Germinal center (tissue), 1 donor: ENCODE data around the gene BCL6.

Experiments
- DNase-seq: peaks from one replicate; pipeline ENCODE4 v3.0.0; 2012; ENCODE audit warnings: mixed read lengths, low spot score

Gene BCL6

DNA sequence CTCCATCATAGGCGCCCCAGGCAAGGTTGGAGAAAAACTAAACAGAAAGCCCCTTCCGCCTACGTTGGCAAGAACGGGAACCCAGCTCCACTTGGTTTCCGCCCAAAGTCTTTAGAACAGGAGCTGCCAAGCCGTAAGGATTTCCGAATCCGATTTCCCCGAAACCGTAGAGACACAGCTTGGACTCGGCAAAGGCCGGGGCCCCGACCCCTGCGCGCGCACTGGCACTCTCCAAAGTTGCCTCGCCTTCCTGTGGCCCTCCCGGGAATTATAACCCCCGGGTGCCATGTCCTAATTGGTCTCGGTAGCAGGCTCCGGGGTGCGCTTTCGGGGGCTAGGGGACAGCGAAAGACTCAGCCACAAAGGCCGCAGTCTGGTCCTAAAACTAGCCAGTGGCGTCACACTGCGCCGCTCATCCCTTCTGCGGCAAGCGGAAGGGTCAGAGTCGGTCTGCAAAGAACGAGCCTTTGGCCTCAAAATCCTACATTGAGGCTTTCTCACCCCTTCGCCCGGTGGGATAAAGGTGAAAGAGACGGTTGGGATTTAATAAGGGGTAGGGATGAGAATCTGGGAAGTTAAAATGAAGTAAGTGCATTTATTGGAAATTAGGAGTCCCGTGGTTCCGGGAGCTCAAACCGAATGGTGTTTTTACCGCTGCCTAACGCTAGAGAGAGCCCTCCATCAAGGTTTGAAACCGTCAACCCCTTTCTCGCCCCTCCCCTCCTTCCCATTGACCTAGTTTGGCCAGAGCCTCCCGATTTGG is 6.8 kb downstream of the BCL6 start:
- peak; percentile 77 for DNase-seq

DNA sequence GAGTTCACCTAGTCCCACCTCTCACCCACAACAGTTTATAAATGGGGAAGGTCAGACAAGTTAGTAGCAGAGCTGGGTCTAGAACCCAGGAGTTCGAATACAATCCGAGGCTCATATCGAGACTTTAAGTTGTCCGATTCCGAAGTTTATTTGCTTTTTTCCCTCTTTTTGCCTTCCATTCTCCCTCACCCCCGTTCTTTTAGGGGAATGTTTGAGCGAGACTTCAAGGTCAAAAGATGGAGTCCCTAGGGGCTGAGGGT is 7.3 kb downstream of the BCL6 start:
- no peak for DNase-seq

DNA sequence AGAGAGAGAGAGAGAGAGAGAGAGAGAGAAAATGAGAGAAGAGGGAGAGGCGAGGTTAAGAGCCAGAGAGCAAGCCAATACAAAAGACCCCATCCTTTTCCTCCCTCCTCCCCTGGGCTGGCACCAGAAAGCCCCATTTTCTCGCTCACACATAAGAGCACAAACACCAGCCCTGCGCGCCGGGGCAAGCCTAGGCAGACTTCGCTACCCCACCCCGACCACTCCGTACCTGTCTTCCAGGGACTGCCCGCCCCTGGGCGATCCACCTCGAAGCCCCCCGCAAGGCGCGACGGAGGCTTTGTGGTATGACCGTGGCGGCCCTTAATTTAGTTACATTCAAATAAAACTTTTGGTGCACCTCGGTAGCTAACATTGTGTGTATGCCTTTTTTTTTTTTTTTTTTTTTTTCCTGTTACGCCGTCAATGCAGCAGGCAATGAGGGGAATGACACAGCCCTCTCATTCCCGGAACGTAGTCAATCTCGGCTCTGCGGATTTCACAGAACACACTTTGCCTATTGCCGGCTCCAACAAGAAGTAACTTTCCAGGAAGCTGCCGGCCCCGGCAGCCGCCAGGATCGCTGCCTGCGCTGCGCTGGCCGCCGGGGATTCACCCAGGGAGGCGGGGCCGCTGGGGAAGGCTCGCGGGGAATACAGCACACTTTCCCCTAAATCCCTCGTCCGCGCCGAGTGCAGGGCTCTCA is 7.7 kb downstream of the BCL6 start:
- DNase-seq, result peak; percentile 24

DNA sequence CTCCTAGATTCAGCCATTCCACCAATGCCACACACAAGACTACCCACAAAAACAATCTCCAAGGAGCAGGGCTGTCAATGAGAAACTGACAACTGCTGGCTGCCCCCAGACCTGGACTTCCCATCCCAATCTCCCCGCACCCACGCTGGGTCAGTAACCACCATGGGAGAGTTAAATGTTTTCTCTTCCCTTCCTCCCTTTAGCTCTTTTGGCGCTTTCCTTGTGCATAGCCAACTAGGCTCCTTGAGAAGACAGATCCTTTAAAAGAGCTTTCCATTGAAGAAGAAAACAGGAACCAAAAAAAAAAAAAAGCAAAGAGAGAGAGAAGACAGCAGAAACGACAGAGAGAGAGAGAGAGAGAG is 8.3 kb downstream of the BCL6 start:
- no peak for DNase-seq

DNA sequence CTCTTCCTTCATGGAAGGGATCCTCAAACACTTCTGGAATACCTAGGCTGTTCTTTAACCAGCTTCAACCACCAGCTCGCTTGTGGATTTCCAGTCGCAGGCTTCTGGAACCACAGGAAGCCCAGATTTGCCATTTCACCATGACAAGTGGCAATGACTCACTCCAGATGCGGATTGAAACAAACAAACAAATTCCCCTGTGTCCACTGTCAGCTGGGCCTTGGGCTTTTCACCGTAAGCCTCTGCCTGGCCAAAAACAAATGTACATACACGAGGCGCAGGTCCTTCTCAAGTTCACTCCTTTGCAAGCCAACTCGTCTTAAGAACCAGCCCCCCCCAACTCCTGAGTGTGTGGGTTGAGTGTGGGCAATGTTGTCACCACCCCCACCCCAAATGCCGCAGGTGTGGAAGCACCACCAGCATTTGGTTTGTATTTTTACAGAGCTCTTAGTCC is 8.8 kb downstream of the BCL6 start:
- DNase-seq, result no peak

DNA sequence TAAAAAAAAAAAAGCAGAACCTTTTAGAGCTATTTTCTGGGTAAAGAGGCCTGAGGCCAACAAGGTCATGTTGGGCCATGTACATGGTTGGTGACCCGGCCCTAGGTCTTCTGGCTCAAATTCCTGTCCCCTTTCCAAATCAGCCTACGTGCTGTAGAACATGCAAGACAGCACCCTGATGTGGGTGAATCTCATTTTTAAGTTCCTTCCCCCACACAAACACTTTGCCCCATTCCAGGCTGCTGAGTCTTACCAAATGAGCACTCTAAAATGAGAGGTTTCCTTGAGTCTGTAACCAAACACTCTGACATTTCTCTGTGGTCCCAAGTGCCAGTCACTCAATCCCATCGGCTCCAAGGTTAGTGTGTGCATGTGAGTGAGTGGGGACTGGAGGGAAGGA is 9.4 kb downstream of the BCL6 start:
- DNase-seq, result no peak

DNA sequence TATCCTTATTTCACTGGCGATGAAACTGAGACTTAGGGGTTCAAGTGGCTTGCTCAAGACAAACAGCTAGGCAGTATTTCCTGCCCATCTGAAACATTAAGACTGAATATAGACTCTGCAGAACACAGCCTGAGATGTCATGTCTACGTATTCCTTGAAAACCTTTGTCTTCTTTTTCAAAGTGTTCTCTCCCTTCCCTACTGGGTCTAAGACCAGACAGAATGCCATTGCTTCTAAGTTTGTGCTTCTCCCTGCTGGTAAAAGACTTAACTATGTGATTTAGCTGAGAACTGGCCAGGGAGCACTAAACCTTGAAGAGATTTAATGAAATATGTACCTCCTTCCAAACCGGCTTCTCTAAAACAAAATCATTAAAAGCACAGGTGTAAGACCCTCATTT is 9.9 kb downstream of the BCL6 start:
- no peak for DNase-seq

DNA sequence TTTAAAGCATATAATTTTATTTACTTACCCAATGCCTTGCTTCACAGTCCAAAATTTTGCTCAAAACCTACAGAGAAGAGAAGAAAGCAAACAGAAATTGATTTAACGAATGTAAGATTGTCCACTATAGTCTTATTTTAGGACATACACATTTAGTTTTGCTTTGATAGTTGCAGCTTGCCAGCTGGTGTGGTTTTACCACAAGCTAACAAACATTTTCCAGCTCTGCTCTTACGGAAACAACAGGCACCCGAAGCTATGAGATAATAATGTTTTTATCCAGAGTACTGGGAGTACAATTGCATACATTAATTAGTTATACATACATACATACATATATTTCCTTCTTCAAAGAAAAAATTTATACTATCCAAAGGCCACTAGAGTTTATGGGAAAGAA is 10.4 kb downstream of the BCL6 start:
- DNase-seq, result no peak

DNA sequence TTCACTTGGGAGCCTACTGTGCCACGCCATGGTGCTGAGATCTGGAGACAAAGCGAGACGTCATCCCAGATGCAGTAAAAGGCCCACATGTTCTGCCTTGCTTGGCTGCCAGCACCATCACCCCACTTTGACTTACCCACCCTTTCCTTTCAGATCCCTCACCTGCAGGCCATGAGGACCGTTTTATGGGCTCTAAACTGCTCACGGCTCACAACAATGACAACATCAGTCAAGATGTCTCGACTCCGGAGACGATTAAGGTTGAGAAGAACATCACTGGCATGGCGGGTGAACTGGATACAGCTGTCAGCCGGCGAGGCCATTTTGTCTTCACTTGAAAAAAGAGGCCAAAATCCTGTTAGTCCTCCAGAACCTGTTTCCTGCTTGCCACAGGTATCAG is 11.9 kb downstream of the BCL6 start:
- DNase-seq, result no peak

DNA sequence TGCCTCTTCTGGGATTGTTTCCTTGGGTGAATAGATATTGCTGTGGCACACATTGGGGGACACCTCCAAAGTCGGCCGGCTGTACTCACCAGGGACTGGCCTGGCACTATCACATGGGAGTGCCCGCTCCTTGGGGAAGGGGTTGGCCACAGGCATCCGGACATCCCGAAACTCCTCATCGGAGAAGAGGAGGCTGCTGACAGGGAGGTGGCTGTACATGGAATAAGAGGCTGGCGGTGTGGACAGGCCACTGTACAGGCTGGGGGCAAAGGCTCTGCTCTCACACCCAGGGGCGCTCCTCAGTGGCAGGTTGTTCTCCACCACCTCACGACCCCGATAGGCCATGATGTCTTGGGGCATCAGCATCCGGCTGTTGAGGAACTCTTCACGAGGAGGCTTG is 15.7 kb downstream of the BCL6 start:
- DNase-seq, result no peak

DNA sequence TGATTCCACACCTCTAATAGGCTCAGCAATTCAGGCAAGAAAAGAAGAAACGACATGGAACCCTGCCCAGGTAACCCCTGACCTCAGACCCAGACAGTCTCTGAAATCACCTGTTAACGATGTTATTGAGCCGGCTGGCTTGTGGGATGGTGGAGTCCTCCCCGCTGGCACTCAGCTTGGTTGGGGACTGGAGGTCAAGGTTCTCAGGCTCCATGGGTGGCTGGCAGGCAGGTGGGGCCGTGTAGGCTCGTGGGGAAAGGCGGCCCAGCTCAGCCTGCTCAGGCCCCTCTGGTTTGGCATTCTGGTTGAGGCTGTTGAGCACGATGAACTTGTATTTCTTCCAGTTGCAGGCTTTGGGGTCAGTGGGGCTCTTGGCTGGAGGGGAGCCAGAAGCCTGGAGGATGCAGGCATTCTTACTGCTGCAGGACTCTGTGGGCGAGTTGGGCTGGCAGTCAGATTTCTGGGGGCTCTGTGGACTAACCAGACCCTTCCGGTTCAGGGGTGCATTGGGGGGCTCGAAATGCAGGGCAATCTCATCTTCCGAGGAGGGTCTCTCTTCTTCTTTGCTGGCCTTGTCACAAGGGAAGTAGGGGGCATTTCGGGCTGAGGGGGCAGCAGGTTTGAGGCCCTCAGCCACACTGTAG is 16.2 kb downstream of the BCL6 start:
- DNase-seq, result no peak

DNA sequence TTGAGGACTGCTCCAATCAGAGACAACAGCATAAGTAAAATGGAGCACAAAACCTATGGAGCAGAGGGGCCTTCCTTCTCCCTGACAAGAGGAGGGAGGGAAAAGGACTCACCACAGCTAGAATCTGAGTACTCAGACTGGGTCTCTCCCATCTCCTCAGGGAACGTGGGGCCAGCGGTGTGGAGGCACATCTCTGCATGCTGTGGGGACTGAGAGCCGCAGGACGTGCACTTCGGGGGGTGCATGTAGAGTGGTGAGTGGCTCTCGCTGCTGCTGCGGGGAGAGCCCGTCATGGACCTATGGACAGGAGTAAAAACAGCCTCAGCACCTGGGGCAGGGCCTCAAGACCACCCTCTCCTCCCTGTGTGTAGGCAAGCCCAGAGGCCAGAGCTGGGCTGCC is 17.0 kb downstream of the BCL6 start:
- no peak for DNase-seq

DNA sequence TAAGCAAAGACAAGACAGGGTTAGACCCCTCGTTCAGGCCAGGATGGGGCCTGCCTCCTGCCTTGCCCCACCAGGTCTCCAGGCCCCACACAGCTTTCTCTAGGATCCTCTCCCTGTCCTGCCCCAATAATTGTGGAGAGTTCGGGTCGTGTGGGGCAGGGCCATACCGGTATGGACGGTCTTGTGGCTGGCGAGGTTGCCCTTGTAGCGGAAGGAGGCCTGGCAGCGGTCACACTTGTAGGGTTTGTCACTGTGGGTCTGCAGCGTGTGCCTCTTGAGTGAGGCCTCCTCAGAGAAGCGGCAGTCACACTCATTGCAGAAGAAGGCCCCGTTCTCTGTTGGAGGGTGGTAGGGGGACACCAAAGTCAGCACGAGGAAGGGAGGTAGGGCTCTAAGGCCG is 18.7 kb downstream of the BCL6 start:
- DNase-seq, result no peak

DNA sequence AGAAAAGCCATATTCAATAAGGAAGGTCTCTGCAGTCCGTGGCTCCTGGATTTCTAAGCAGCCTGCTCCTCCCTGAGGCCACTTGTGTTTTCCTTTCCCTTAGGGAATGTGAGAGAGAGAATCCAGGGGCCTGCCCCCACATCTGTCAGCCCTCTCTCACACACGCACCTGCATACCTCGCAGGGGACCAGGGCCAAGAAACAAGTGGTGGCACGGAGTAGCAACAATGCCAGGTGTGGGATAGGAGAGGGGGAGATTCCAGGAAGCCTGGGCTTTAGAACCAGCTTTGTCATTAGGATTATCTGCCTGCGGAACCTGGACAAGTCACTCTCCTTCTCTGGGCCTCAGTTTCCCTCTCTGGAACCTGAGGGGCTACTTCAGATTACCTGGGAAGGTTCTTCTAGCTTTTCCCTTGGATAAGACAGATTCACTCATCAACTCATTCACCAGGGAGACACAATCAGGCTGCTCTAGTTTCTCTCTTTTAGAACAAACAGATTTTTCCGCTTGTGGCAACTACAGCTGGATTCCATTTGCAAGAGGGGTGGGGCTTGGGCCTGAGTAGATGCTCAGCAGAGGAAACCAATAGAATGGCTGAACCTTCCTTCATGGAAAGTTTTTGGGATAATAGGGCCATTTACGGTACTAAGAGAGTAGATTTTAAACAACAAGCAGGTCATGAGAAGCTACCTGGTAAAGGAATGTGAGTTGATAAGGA is 19.5 kb downstream of the BCL6 start:
- DNase-seq, result no peak

DNA sequence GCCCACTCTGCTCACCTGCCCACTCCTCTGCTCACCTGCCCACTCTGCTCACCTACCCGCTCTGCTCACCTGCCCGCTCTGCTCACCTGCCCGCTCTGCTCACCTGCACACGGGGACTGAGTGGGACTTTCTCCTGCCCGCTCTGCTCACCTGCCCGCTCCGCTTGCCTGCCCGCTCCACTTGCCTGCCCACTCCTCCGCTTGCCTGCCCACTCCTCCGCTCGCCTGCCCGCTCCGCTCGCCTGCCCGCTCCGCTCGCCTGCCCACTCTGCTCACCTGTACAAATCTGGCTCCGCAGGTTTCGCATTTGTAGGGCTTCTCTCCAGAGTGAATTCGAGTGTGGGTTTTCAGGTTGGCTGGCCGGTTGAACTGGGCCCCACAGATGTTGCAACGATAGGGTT is 20.0 kb downstream of the BCL6 start:
- DNase-seq, result no peak

DNA sequence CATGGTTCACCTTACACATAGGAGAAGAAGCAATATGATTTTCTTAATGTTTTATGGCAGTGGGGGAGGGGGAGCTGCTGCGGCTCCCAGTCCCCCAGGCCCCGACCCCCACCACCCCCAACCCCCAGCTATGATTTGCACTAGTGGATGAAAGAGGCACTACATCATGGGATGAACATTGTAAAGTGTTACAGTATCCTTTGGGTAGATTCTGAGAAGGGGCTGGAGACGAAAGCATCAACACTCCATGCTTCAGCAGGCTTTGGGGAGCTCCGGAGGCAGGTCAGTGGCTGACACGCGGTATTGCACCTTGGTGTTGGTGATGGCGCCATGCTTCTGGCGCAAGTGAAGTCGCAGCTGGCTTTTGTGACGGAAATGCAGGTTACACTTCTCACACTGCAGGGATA is 23.1 kb downstream of the BCL6 start:
- no peak for DNase-seq

DNA sequence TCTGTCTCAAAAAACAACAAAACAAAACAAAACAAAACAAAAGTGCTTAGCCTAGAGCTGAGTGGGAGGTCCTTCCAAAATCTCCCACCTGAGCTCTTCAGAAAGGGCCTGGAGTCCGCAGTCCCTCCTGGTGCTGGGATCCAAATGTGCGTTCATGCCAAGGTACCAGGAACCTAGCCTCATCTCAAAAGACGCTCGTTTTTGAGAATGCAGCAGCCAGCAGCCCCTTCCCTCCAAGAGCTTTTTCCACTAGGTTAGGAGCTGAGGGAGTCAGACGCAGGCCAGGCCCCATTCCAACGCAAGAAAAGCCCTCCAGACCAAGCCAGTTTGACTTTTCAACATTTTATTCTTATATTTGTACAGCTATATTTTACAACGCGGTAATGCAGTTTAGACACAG is 24.2 kb downstream of the BCL6 start:
- DNase-seq, result no peak

DNA sequence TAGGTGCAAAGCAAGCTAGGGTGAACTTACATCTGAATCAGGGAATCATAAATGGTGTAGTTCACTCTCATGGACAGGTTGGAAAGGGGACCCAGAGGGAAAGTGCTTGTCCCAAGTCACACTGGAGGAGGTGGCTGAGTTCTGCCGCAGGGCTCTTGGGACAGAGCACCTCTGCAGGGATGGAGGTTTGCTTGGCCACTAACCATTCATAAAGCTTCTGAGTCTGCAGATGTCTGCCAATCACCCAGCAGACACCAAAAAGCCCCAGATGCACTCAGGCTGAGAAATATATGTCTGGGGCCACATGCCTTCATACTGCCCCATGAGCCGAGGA is 25.0 kb downstream of the BCL6 start:
- DNase-seq, result no peak

DNA sequence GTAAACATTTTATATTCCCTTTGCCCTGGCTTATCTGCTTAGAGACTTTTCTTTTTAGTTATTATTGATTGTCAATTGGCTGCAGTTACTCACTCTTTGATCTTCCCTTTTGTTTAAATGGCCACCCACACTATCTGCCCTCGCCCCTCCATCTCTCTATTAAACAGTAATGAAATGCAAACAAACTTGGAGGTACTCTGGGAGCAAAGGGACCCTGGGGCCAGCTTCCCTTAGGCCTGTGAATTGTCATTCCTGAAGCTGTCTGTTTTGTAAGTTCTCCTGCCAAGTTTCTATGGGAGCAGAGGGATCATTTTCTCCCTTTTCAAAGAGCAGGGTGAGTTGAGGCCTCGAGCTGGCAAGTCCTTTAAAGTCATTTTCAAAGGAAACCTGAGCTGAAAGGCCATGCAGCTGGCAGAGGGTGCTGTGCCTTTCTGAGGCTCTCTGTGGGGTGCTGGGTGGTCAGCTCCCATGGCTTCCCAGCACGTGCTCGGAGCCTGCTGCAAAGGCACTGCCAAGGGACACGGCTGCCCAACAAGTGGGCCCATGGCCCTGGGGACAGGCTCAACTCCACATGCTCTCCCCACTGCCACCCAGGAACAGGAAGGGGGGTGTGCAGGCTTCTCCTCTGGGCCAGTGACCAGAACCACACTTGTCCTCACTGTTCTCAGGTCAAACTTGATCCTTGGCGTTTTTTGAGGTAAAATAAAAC is 25.5 kb downstream of the BCL6 start:
- DNase-seq, result no peak

DNA sequence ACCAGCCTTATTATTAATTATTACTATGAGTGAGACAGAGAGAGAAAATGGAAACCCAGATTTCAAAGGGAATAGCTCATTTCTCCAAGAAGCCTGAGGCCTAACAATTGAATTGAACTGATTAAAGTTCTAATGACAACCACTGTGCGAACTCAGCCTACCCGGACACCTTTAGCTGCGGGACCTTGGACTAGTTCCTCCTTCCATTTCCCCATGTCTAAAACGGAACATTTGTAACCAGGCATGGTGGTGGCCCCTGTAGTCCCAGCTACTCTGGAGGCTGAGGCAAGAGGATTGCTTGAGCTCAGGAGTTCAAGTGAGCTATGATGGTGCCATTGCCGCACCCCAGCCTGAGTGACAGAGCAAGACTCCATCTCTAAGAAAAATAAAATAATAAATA is 26.5 kb downstream of the BCL6 start:
- DNase-seq, result no peak

DNA sequence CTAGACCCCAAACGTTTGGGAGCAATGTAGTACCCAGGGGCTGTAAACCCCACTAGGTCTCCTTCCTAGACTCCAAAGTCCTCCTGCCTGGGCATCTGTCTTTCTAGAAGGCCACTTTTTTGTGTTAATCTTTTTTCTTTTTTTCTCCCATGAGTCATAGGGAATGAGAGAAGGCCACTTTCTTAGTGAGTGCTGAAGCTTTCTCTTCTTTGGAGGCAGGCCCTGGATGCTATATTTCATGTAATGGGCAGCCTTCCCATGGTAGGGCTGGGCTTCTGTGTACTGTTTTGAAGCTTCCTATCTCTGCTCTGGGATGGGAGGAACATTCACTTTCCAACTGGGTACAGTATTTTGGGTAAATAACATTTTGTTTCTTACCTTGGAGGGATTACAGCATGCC is 27.7 kb downstream of the BCL6 start:
- no peak for DNase-seq

DNA sequence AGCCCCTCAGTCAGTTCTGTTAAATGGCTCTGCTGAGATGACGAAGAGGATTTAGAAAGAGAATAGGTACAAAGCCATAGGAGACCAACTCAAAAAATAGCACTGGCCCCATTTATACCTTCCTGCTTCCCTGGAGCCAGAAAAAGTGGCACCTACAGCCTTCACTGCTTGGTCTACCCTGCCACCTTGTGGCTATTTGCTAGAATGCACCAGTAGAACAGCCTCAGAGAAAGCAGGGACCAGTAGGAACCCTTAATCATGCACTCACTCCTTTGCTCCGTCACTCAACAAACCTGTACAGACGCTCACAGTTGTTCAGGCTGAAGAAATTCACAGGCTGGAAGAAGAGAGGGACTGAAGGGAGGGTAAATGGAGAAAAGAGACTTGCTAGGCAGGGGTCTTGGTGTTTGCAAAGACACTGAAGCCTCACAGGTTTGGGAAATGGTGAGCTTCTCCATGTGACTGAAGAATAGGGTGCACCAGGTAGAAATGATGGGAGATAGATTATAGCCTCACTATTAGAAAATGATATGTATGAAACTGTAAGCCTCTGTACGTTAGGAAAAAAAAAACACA is 30.8 kb downstream of the BCL6 start:
- peak; percentile 79 for DNase-seq
